Fibroblast of lung (primary cell): ENCODE measurements around the gene PCDHAC1. TPM values are rescaled to one million over a fixed set of nuclear protein-coding genes. Genes with fewer than 3 reads are reported as not detected.

Source experiments
- DNase-seq, 2 donors: peaks; one replicate each; pipeline versions ENCODE4 v3.0.0 to v3.0.0-alpha.2; 2010; ENCODE audit warnings: low read depth in 2 of 2
- H2AFZ ChIP-seq: 2 replicates; pipeline ENCODE4 v1.5.1; 2012; ENCODE audit warnings: low read length, control low read depth, inconsistent platforms
- H3K27ac ChIP-seq: 2 replicates; pipeline ENCODE4 v1.5.1; 2011; ENCODE audit warnings: low read length, control low read depth; ENCODE audit not compliant: insufficient read depth
- H3K27me3 ChIP-seq: 2 replicates; pipeline ENCODE4 v1.5.1; 2011; ENCODE audit warnings: mild to moderate bottlenecking, low read length; ENCODE audit not compliant: control insufficient read depth, insufficient read depth
- H3K36me3 ChIP-seq: 2 replicates; pipeline ENCODE4 v1.5.1; 2011; ENCODE audit warnings: low read length; ENCODE audit not compliant: control insufficient read depth, insufficient read depth
- H3K4me1 ChIP-seq: 2 replicates; pipeline ENCODE4 v1.5.1; 2011; ENCODE audit warnings: low read length; ENCODE audit not compliant: control insufficient read depth, insufficient read depth; ENCODE audit errors: extremely low read depth
- H3K4me2 ChIP-seq: 2 replicates; pipeline ENCODE4 v1.5.1; 2011; ENCODE audit warnings: low read length, control low read depth; ENCODE audit not compliant: insufficient read depth; ENCODE audit errors: extremely low read depth
- H3K4me3 ChIP-seq, 4 experiments: fragments of 200-600 bp in 1 of 4; sonication (generic) in 1 of 4; replicated peaks in 1 of 4; 2 replicates each; pipeline ENCODE4 v1.5.1; 2011 to 2016; ENCODE audit warnings: low read length in 4 of 4, low read depth in 3 of 4, mild to moderate bottlenecking in 3 of 4, control low read depth in 2 of 4, inconsistent platforms in 1 of 4, mixed read lengths in 1 of 4; ENCODE audit not compliant: insufficient read depth in 1 of 4; ENCODE audit errors: control extremely low read depth in 1 of 4
- H3K79me2 ChIP-seq: 2 replicates; pipeline ENCODE4 v1.5.1; 2012; ENCODE audit warnings: mild to moderate bottlenecking, low read length, inconsistent platforms; ENCODE audit not compliant: control insufficient read depth, insufficient read depth
- H3K9ac ChIP-seq: 2 replicates; pipeline ENCODE4 v1.5.1; 2011; ENCODE audit warnings: mild to moderate bottlenecking, low read length, control low read depth; ENCODE audit not compliant: insufficient read depth
- H3K9me3 ChIP-seq: 2 replicates; pipeline ENCODE4 v1.5.1; 2012; ENCODE audit warnings: low read depth, low read length; ENCODE audit not compliant: control insufficient read depth, insufficient read depth
- H4K20me1 ChIP-seq: 2 replicates; pipeline ENCODE4 v1.5.1; 2011; ENCODE audit warnings: low read length; ENCODE audit not compliant: control insufficient read depth, insufficient read depth; ENCODE audit errors: extremely low read depth
- EZH2 ChIP-seq: IDR thresholded peaks from 2 replicates; pipeline ENCODE4 v1.5.1; 2012; ENCODE audit warnings: low read length, control low read depth, mild to moderate bottlenecking; ENCODE audit errors: missing control alignments
- polyA plus RNA-seq, 2 donors: library from polyadenylated mRNA; depleted of rRNA in 1 of 2; stranded (reverse) in 1 of 2; unstranded in 1 of 2; fragments of >200 nt; gene quantifications; 2 replicates each; pipeline ENCODE4 v1.2.1, GENCODE V29; 2011 to 2012; ENCODE audit warnings: missing spikeins in 1 of 2
- total RNA-seq: library from RNA; depleted of rRNA; stranded (reverse); fragments of >200 nt; gene quantifications from 2 replicates; pipeline ENCODE4 v1.2.1, GENCODE V29; 2014
- TF ChIP-seq, protein P1 (sequence below), 2 donors: IDR thresholded peaks in 1 of 2; conservative IDR thresholded peaks in 1 of 2; 1 replicate in 1 of 2; 2 replicates in 1 of 2; pipeline ENCODE4 v1.5.1; 2011 to 2012; ENCODE audit warnings: low read length in 2 of 2, control low read depth in 1 of 2, inconsistent platforms in 1 of 2, low read depth in 1 of 2, mild to moderate bottlenecking in 1 of 2

The PCDHAC1 gene
- total and polyA plus RNA-seq, 2 donors (not counting 1 experiment from before 2014, with no cell fraction given), result 0.14 to 0.66 TPM

DNA sequence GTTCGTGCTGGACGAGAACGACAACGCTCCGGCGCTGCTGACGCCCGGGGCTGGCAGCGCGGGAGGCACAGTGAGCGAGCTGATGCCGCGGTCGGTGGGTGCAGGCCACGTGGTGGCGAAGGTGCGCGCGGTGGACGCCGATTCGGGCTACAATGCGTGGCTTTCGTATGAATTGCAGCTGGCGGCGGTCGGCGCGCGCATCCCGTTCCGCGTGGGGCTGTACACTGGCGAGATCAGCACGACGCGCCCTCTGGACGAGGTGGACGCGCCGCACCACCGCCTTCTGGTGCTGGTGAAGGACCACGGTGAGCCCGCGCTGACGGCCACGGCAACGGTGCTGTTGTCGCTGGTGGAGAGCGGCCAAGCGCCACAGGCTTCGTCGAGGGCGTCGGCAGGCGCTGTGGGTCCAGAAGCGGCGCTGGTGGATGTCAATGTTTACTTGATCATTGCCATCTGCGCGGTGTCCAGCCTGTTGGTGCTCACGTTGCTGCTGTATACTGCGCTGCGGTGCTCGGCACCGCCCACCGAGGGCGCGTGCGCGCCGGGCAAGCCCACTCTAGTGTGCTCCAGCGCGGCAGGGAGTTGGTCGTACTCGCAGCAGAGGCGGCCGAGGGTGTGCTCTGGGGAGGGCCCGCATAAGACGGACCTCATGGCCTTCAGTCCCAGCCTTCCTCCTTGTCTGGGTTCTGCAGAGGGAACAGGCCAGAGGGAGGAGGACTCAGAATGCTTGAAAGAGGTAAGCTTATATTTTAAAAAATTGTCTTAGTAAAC lies 42.0 kb upstream of the PCDHAC1 start:
- H3K4me3 ChIP-seq, result no peak overlapping the region
- no peaks in the 10 kb centered on the region for H3K4me1 ChIP-seq
- no peaks in the 10 kb centered on the region for H3K36me3 ChIP-seq
- no peaks in the 10 kb centered on the region for H4K20me1 ChIP-seq
- no peak overlapping the region for H2AFZ ChIP-seq
- H3K9ac ChIP-seq, result no peak overlapping the region
- no peak overlapping the region for H3K27ac ChIP-seq
- no peak for TF ChIP-seq EZH2
- TF ChIP-seq, protein P1, sequence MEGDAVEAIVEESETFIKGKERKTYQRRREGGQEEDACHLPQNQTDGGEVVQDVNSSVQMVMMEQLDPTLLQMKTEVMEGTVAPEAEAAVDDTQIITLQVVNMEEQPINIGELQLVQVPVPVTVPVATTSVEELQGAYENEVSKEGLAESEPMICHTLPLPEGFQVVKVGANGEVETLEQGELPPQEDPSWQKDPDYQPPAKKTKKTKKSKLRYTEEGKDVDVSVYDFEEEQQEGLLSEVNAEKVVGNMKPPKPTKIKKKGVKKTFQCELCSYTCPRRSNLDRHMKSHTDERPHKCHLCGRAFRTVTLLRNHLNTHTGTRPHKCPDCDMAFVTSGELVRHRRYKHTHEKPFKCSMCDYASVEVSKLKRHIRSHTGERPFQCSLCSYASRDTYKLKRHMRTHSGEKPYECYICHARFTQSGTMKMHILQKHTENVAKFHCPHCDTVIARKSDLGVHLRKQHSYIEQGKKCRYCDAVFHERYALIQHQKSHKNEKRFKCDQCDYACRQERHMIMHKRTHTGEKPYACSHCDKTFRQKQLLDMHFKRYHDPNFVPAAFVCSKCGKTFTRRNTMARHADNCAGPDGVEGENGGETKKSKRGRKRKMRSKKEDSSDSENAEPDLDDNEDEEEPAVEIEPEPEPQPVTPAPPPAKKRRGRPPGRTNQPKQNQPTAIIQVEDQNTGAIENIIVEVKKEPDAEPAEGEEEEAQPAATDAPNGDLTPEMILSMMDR (conservative IDR thresholded peaks at IDR 0.05 in 1 of 2, IDR thresholded peaks at IDR 0.05 in 1 of 2; ENCODE audit: low read depth in 1 of 2, low read length in 2 of 2), result no peak
- no peaks in the 10 kb centered on the region for H3K9me3 ChIP-seq
- H3K27me3 ChIP-seq, result no peaks in the 10 kb centered on the region
- DNase-seq, result no peak
- H3K79me2 ChIP-seq, result no peaks in the 10 kb centered on the region
- no peak overlapping the region for H3K4me2 ChIP-seq

DNA sequence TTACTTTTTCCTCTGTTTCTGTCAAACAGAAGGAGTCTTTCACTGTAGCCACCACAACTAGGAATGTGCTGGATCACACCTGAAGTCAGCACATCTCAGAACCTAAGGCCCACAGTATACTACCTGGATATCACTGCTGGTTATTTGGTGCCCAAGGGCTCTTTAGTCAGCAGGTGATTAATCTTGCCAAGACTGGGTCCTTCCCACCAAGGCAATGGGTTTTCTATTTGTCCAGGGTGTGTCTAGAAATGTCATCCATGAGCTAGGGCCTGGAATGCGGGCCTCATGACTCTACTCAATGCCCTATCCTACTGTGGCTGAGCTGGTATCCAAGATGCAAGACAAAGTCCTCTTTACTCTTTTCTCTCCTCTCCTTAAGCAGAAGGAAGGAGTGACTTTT lies 9.8 kb upstream of the PCDHAC1 start:
- no peak for DNase-seq
- no peak overlapping the region for H3K9ac ChIP-seq
- H3K4me2 ChIP-seq, result no peak overlapping the region
- no peak overlapping the region for H3K27ac ChIP-seq
- no peak overlapping the region for H3K4me3 ChIP-seq
- H3K36me3 ChIP-seq, result no peaks in the 10 kb centered on the region
- no peak overlapping the region for H2AFZ ChIP-seq
- TF ChIP-seq EZH2, result no peak
- TF ChIP-seq, protein P1 (conservative IDR thresholded peaks at IDR 0.05 in 1 of 2, IDR thresholded peaks at IDR 0.05 in 1 of 2; ENCODE audit: low read depth in 1 of 2, low read length in 2 of 2), result no peak
- no peaks in the 10 kb centered on the region for H3K27me3 ChIP-seq
- no peaks in the 10 kb centered on the region for H4K20me1 ChIP-seq
- no peaks in the 10 kb centered on the region for H3K79me2 ChIP-seq
- H3K9me3 ChIP-seq, result no peaks in the 10 kb centered on the region
- no peaks in the 10 kb centered on the region for H3K4me1 ChIP-seq

GRCh38 chr5:140923601-140924000 lies 2.5 kb upstream of the PCDHAC1 start:
- Histone ChIP-seq H3K9ac (no peak overlapping the region), H3K27ac (no peak overlapping the region), H3K36me3 (no peaks in the 10 kb centered on the region), H2AFZ (no peak overlapping the region), H3K9me3 (no peaks in the 10 kb centered on the region), H3K4me2 (no peak overlapping the region), H3K4me3 (no peak overlapping the region), H3K4me1 (no peaks in the 10 kb centered on the region), H4K20me1 (no peaks in the 10 kb centered on the region), H3K79me2 (no peaks in the 10 kb centered on the region), H3K27me3 (peaks cover 6% of the 10 kb centered on the region)
- TF ChIP-seq, protein P1 (conservative IDR thresholded peaks at IDR 0.05 in 1 of 2, IDR thresholded peaks at IDR 0.05 in 1 of 2; ENCODE audit: low read depth in 1 of 2, low read length in 2 of 2), result no peak
- no peak for TF ChIP-seq EZH2
- DNase-seq, result no peak
